ENCODE data around the gene SRSF10.
"Not testable (repeated sequence)": the region's sequence is repeated elsewhere in the genome, so short reads cannot be mapped to it uniquely, and the experiment has no call there.

The SRSF10 gene

GRCh38 chr1:23979881-23980727, at the start of gene SRSF10:
SRSF10 (minus strand) TSS chr1:23980327; CDS start chr1:23980255, 72 bp downstream.
- peak; percentile 94 for DNase-seq (ENCODE audit: low read depth)

- DNase-seq (ENCODE audit: low read depth), result no peak
Measured at GRCh38 chr1:24027838-24028468, 47.8 kb upstream of the SRSF10 start.

GRCh38 chr1:24022581-24023361, 42.6 kb upstream of the SRSF10 start:
- DNase-seq (ENCODE audit: low read depth), result no peak

GRCh38 chr1:24021403-24022266, 41.5 kb upstream of the SRSF10 start:
- no peak for DNase-seq (ENCODE audit: low read depth)

- no peak for DNase-seq (ENCODE audit: low read depth)
Measured at GRCh38 chr1:24020470-24020869, 40.3 kb upstream of the SRSF10 start.

- no peak for DNase-seq (ENCODE audit: low read depth)
Measured at GRCh38 chr1:24020025-24020424, 39.9 kb upstream of the SRSF10 start.

- DNase-seq (ENCODE audit: low read depth), result no peak
Measured at GRCh38 chr1:24018611-24019580, 38.8 kb upstream of the SRSF10 start.

GRCh38 chr1:24015221-24016210, 35.4 kb upstream of the SRSF10 start:
- no peak for DNase-seq (ENCODE audit: low read depth)

GRCh38 chr1:24012878-24013277, 32.8 kb upstream of the SRSF10 start:
- not testable (repeated sequence) for DNase-seq (ENCODE audit: low read depth)

- no peak for DNase-seq (ENCODE audit: low read depth)
Measured at GRCh38 chr1:24010650-24011049, 30.5 kb upstream of the SRSF10 start.

GRCh38 chr1:24009406-24009805, 29.3 kb upstream of the SRSF10 start:
- DNase-seq (ENCODE audit: low read depth), result no peak

GRCh38 chr1:24008574-24009184, 28.6 kb upstream of the SRSF10 start:
- not testable (repeated sequence) for DNase-seq (ENCODE audit: low read depth)

GRCh38 chr1:24007079-24007478, 27.0 kb upstream of the SRSF10 start:
- DNase-seq (ENCODE audit: low read depth), result no peak

GRCh38 chr1:24005163-24005562, 25.0 kb upstream of the SRSF10 start:
- DNase-seq (ENCODE audit: low read depth), result no peak

GRCh38 chr1:24004132-24004531, 24.0 kb upstream of the SRSF10 start:
- DNase-seq (ENCODE audit: low read depth), result no peak

GRCh38 chr1:24003331-24003972, 23.3 kb upstream of the SRSF10 start:
- no peak for DNase-seq (ENCODE audit: low read depth)

- no peak for DNase-seq (ENCODE audit: low read depth)
Measured at GRCh38 chr1:24002695-24003094, 22.6 kb upstream of the SRSF10 start.

GRCh38 chr1:23999156-23999671, 19.1 kb upstream of the SRSF10 start:
- no peak for DNase-seq (ENCODE audit: low read depth)

Measured in stimulated activated CD8-positive, alpha-beta memory T cell treated with anti-CD3 and anti-CD28 coated beads, Interleukin-12 subunit alpha, Interleukin-12 subunit beta, amount 100 ng/mL, for 1 hour (primary cell).